ENCODE data around the gene SGSM1. TPM values are rescaled to one million over a fixed set of nuclear protein-coding genes. Genes with fewer than 3 reads are reported as not detected.

SGSM1 gene
- total RNA-seq, 1 donor from 2014 or later, result 1.2 TPM

GRCh38 chr22:24920029-24920428 lies 114.0 kb downstream of the SGSM1 start:
- DNase-seq, result no peak
- H3K27me3 Mint-ChIP-seq (ENCODE audit: unreplicated experiment), result peaks cover 4% of the 10 kb centered on the region
- H3K36me3 Mint-ChIP-seq (ENCODE audit: unreplicated experiment), result no peaks in the 10 kb centered on the region
- no peaks in the 10 kb centered on the region for H3K9me3 Mint-ChIP-seq (ENCODE audit: unreplicated experiment)
- H3K27ac Mint-ChIP-seq (ENCODE audit: unreplicated experiment), result no peak overlapping the region
- no peak overlapping the region for H3K4me3 Mint-ChIP-seq (ENCODE audit: unreplicated experiment)
- H3K4me1 Mint-ChIP-seq (ENCODE audit: low read depth, unreplicated experiment), result peaks cover 6% of the 10 kb centered on the region
- no peak for TF ChIP-seq CTCF (IDR thresholded peaks at IDR 0.05; ENCODE audit: partially characterized antibody, unreplicated experiment)

- DNase-seq, result no peak
- no peaks in the 10 kb centered on the region for H3K27me3 Mint-ChIP-seq (ENCODE audit: unreplicated experiment)
- no peak overlapping the region for H3K27ac Mint-ChIP-seq (ENCODE audit: unreplicated experiment)
These were observed 119.8 kb downstream of the SGSM1 start for GRCh38 chr22:24925586-24926427.

GRCh38 chr22:24926428-24926725 lies 120.4 kb downstream of the SGSM1 start:
- no peaks in the 10 kb centered on the region for H3K4me1 Mint-ChIP-seq (ENCODE audit: low read depth, unreplicated experiment)
- DNase-seq, result no peak

More at GRCh38 chr22:24925586-24926427, 119.8 kb downstream of the SGSM1 start:
- Mint-ChIP-seq H3K9me3 (ENCODE audit: unreplicated experiment) (peaks cover 6% of the 10 kb centered on the region), H3K4me3 (ENCODE audit: unreplicated experiment) (no peak overlapping the region), H3K4me1 (ENCODE audit: low read depth, unreplicated experiment) (no peaks in the 10 kb centered on the region), H3K36me3 (ENCODE audit: unreplicated experiment) (no peaks in the 10 kb centered on the region)
- no peak for TF ChIP-seq CTCF (IDR thresholded peaks at IDR 0.05; ENCODE audit: partially characterized antibody, unreplicated experiment)

GRCh38 chr22:24926849-24927579 lies 121.0 kb downstream of the SGSM1 start:
- no peak for DNase-seq
- Mint-ChIP-seq H3K4me1 (ENCODE audit: low read depth, unreplicated experiment) (no peaks in the 10 kb centered on the region), H3K27me3 (ENCODE audit: unreplicated experiment) (no peaks in the 10 kb centered on the region), H3K9me3 (ENCODE audit: unreplicated experiment) (peaks cover 6% of the 10 kb centered on the region), H3K4me3 (ENCODE audit: unreplicated experiment) (no peak overlapping the region), H3K27ac (ENCODE audit: unreplicated experiment) (no peak overlapping the region), H3K36me3 (ENCODE audit: unreplicated experiment) (no peaks in the 10 kb centered on the region)
- TF ChIP-seq CTCF (IDR thresholded peaks at IDR 0.05; ENCODE audit: partially characterized antibody, unreplicated experiment), result no peak

More at GRCh38 chr22:24926428-24926725, 120.4 kb downstream of the SGSM1 start:
- Mint-ChIP-seq H3K36me3 (ENCODE audit: unreplicated experiment) (no peaks in the 10 kb centered on the region), H3K27ac (ENCODE audit: unreplicated experiment) (no peak overlapping the region), H3K9me3 (ENCODE audit: unreplicated experiment) (peaks cover 6% of the 10 kb centered on the region), H3K27me3 (ENCODE audit: unreplicated experiment) (no peaks in the 10 kb centered on the region), H3K4me3 (ENCODE audit: unreplicated experiment) (no peak overlapping the region)
- no peak for TF ChIP-seq CTCF (IDR thresholded peaks at IDR 0.05; ENCODE audit: partially characterized antibody, unreplicated experiment)

- no peak overlapping the region for H3K27ac Mint-ChIP-seq (ENCODE audit: unreplicated experiment)
- no peak overlapping the region for H3K4me3 Mint-ChIP-seq (ENCODE audit: unreplicated experiment)
- no peaks in the 10 kb centered on the region for H3K27me3 Mint-ChIP-seq (ENCODE audit: unreplicated experiment)
- H3K9me3 Mint-ChIP-seq (ENCODE audit: unreplicated experiment), result peaks cover 6% of the 10 kb centered on the region
- H3K4me1 Mint-ChIP-seq (ENCODE audit: low read depth, unreplicated experiment), result no peaks in the 10 kb centered on the region
- no peak for TF ChIP-seq CTCF (IDR thresholded peaks at IDR 0.05; ENCODE audit: partially characterized antibody, unreplicated experiment)
- no peaks in the 10 kb centered on the region for H3K36me3 Mint-ChIP-seq (ENCODE audit: unreplicated experiment)
- DNase-seq, result no peak
These were observed 122.3 kb downstream of the SGSM1 start for GRCh38 chr22:24928322-24928721.

All from glutamatergic neuron (in vitro differentiated cells).